Uterus (tissue), 2 donors: Measurements from ENCODE around the gene PAWR.

Source experiments
- CTCF ChIP-seq, 4 experiments: fragments of 200-600 bp in 2 of 4; fragments of 450-650 bp in 2 of 4; sonication (generic) in 2 of 4; IDR thresholded peaks; one replicate each; pipeline ENCODE4 v1.5.1; 2016 to 2019; ENCODE audit warnings: antibody characterized with exemption in 4 of 4, mild to moderate bottlenecking in 2 of 4, moderate library complexity in 1 of 4
- POLR2A ChIP-seq, 2 donors: fragments of 450-650 bp; IDR thresholded peaks; one replicate each; pipeline ENCODE4 v1.6.1; 2016; ENCODE audit warnings: antibody characterized with exemption in 2 of 2, mild to moderate bottlenecking in 1 of 2, moderate library complexity in 1 of 2

- TF ChIP-seq CTCF (IDR thresholded peaks at IDR 0.05) (no peak), POLR2A (IDR thresholded peaks at IDR 0.05) (no peak)
Observed at GRCh38 chr12:79645235-79645630, 45.5 kb downstream of the PAWR start.
